ENCODE data around the gene SLCO4A1. TPM values are rescaled to one million over a fixed set of nuclear protein-coding genes. Genes with fewer than 3 reads are reported as not detected.

Gene SLCO4A1
- total RNA-seq, 1 experiment from 2014 or later, result 27.0 TPM

- Mint-ChIP-seq H3K36me3 (ENCODE audit: insufficient read depth, unreplicated experiment) (no peaks in the 10 kb centered on the region), H3K27me3 (ENCODE audit: insufficient read depth, unreplicated experiment) (no peaks in the 10 kb centered on the region), H3K4me3 (ENCODE audit: unreplicated experiment) (peak overlapping the region; percentile 56), H3K27ac (ENCODE audit: low read depth, unreplicated experiment) (peak overlapping the region; percentile 13), H3K4me1 (ENCODE audit: insufficient read depth, unreplicated experiment) (peaks cover 44% of the 10 kb centered on the region), H3K9me3 (ENCODE audit: unreplicated experiment) (no peaks in the 10 kb centered on the region)
- ChIA-PET CTCF (interaction anchor here (0.6 to 2.2 kb wide), 5 partner anchors 15 to 191 kb away, joined by 3 to 7 read pairs (median 3); no protein-coding TSS in a partner anchor), POLR2A (interaction anchor here (0.6 to 1.7 kb wide), 7 partner anchors 11 to 460 kb away, joined by 3 to 5 read pairs (median 3); partner anchors contain the start of gene SLCO4A1)
- BruUV-seq (replicated peaks), result no TSS peak
- no peak for DNase-seq (ENCODE audit: unreplicated experiment)
- intact Hi-C loops (cut with micrococcal nuclease), result loop anchor here (5.0 kb wide), 1 partner anchor 99 kb away; no protein-coding TSS in a partner anchor
- TF ChIP-seq CTCF (IDR thresholded peaks at IDR 0.05; ENCODE audit: unreplicated experiment), result no peak
These were observed 40.6 kb upstream of the SLCO4A1 start for GRCh38 chr20:62601714-62602113.

GRCh38 chr20:62602550-62602949 lies 39.8 kb upstream of the SLCO4A1 start:
- CTCF ChIA-PET, result interaction anchor here (0.5 to 2.0 kb wide), 11 partner anchors 12 to 298 kb away, joined by 3 to 22 read pairs (median 3); no protein-coding TSS in a partner anchor
- H3K4me1 Mint-ChIP-seq (ENCODE audit: insufficient read depth, unreplicated experiment), result peaks cover 44% of the 10 kb centered on the region
- H3K36me3 Mint-ChIP-seq (ENCODE audit: insufficient read depth, unreplicated experiment), result no peaks in the 10 kb centered on the region
- peak overlapping the region; percentile 13 for H3K27ac Mint-ChIP-seq (ENCODE audit: low read depth, unreplicated experiment)
- BruUV-seq (replicated peaks), result no TSS peak
- POLR2A ChIA-PET, result interaction anchor here (0.6 to 2.0 kb wide), 24 partner anchors 8 to 215 kb away, joined by 3 to 39 read pairs (median 5); partner anchors contain the start of genes CABLES2, MRGBP, RPS21 and SLCO4A1
- peak; percentile 95 for DNase-seq (ENCODE audit: unreplicated experiment)
- intact Hi-C loops (cut with micrococcal nuclease), result loop anchor here (5.0 kb wide), 1 partner anchor 100 kb away; no protein-coding TSS in a partner anchor
- no peaks in the 10 kb centered on the region for H3K9me3 Mint-ChIP-seq (ENCODE audit: unreplicated experiment)
- peak overlapping the region; percentile 56 for H3K4me3 Mint-ChIP-seq (ENCODE audit: unreplicated experiment)
- H3K27me3 Mint-ChIP-seq (ENCODE audit: insufficient read depth, unreplicated experiment), result no peaks in the 10 kb centered on the region
- TF ChIP-seq CTCF (IDR thresholded peaks at IDR 0.05; ENCODE audit: unreplicated experiment), result no peak

- POLR2A ChIA-PET, result interaction anchor here (0.6 to 2.0 kb wide), 26 partner anchors 8 to 237 kb away, joined by 3 to 39 read pairs (median 5); partner anchors contain the start of genes CABLES2, MRGBP, RPS21 and SLCO4A1
- Mint-ChIP-seq H3K27ac (ENCODE audit: low read depth, unreplicated experiment) (peak overlapping the region; percentile 13), H3K9me3 (ENCODE audit: unreplicated experiment) (no peaks in the 10 kb centered on the region), H3K27me3 (ENCODE audit: insufficient read depth, unreplicated experiment) (no peaks in the 10 kb centered on the region), H3K4me3 (ENCODE audit: unreplicated experiment) (peak overlapping the region; percentile 56), H3K36me3 (ENCODE audit: insufficient read depth, unreplicated experiment) (no peaks in the 10 kb centered on the region), H3K4me1 (ENCODE audit: insufficient read depth, unreplicated experiment) (peaks cover 41% of the 10 kb centered on the region)
- BruUV-seq (replicated peaks), result TSS peak; percentile 33
- intact Hi-C loops (cut with micrococcal nuclease), result loop anchor here (5.0 kb wide), 1 partner anchor 101 kb away; no protein-coding TSS in a partner anchor
- CTCF ChIA-PET, result interaction anchor here (0.5 to 2.0 kb wide), 14 partner anchors 9 to 297 kb away, joined by 3 to 22 read pairs (median 3); no protein-coding TSS in a partner anchor
- DNase-seq (ENCODE audit: unreplicated experiment), result peak; percentile 93
- no peak for TF ChIP-seq CTCF (IDR thresholded peaks at IDR 0.05; ENCODE audit: unreplicated experiment)
These were observed 39.0 kb upstream of the SLCO4A1 start for GRCh38 chr20:62603021-62603906.
